GM10266 (cell line): ENCODE measurements around the gene IQCB1.

Source experiments
- DNase-seq: peaks from one replicate; pipeline ENCODE4 v3.0.0; 2012; ENCODE audit errors: extremely low spot score
- TF ChIP-seq, protein P1 (sequence below): IDR thresholded peaks from 2 replicates; pipeline ENCODE4 v1.5.1; 2012; ENCODE audit warnings: mild to moderate bottlenecking, low read depth; ENCODE audit not compliant: control insufficient read depth, insufficient read depth; ENCODE audit errors: missing control alignments

The IQCB1 gene

DNA sequence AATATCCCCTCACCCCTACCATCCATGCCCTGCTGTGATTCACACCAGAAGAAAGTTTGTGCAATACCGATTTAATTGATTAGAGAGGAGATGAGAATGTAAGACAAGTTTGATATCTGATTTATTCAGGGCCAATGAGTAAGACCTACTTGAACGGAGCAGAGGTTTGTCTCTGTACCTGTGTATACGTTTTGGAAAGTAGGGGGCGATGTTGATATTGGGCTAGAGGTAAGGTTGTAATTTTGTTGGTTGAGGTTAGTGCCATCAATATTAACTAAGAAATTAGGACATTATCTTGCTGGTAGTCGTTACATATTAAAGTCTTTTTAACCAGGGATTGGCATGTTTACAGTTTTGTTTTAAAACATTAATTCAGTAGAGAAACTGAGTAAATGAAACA lies 20.7 kb upstream of the IQCB1 start:
- TF ChIP-seq, protein P1, sequence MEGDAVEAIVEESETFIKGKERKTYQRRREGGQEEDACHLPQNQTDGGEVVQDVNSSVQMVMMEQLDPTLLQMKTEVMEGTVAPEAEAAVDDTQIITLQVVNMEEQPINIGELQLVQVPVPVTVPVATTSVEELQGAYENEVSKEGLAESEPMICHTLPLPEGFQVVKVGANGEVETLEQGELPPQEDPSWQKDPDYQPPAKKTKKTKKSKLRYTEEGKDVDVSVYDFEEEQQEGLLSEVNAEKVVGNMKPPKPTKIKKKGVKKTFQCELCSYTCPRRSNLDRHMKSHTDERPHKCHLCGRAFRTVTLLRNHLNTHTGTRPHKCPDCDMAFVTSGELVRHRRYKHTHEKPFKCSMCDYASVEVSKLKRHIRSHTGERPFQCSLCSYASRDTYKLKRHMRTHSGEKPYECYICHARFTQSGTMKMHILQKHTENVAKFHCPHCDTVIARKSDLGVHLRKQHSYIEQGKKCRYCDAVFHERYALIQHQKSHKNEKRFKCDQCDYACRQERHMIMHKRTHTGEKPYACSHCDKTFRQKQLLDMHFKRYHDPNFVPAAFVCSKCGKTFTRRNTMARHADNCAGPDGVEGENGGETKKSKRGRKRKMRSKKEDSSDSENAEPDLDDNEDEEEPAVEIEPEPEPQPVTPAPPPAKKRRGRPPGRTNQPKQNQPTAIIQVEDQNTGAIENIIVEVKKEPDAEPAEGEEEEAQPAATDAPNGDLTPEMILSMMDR = peak; percentile 17
- DNase-seq = no peak

DNA sequence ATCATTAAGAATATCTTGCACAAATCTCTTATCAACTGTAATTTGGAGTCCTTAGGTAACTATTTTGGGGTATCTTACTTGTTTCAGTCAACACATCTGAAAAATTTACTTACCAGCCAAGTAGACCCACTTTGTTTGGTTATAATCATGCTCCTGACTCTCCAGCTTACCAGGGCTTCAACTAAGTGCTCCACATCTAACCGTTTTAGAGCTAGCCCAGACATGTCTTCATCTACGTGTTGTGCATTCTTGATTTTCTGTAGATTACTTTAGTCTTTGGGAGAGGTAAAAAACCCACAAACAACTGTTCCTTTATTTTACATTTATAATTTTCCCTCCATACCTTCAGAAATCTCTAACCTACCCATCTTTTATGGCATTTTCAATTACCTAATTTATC lies 17.4 kb upstream of the IQCB1 start:
- DNase-seq = no peak
- TF ChIP-seq, protein P1 = no peak

DNA sequence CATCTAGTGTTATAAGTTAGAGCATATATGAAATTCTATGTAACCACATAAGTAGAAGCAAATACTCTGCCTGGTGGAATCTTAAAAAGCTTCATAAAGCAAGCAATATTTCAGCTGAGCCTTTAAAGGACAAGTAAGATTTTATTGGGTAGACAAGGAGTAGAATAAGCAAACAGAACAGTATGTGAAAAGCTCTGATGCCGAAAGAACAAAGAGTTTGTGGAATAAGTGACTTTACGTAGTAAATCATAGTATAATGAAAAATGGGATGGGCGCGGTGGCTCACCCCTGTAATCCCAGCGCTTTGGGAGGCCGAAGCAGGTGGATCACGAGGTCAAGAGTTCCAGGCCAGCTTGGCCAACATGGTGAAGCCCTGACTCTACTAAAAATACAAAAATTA lies 10.0 kb upstream of the IQCB1 start:
- DNase-seq = no peak
- TF ChIP-seq, protein P1 = no peak

DNA sequence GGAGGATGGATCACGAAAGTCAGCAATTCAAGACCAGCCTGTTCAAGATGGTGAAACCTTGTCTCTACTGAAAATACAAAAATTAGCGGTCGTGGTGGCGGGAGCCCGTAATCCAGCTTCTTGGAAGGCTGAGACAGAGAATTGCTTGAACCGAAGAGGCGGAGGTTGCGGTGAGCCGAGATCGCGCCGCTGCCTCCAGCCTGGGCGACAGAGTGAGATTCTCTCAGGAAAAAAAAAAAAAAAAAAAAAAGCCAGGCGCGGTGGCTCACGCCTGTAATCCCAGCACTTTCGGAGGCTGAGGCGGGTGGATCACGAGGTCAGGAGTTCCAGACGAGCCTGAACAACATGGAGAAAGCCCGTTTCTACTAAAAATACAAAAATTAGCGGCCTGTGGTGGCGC lies 5.1 kb upstream of the IQCB1 start:
- DNase-seq = no peak
- TF ChIP-seq, protein P1 = no peak

DNA sequence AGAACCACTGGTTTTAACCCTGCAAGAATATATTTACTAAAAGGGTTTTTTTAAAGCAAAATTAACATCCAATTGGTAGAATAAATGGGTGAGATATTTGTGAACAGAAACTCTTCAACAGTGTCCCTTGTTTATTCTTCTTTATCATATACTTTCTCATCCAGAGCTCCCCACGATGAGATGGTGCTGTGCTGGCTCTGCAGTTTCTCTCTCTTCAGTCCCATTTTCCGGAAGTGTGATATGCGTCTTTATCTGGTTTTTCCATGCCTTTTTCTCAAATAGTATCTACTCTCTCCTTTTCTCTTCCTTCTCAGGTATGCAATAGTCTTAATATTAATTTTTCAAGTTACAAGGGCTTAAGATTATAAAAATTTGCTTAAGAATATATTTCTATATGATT lies 1.6 kb upstream of the IQCB1 start:
- DNase-seq = no peak
- TF ChIP-seq, protein P1 = no peak

DNA sequence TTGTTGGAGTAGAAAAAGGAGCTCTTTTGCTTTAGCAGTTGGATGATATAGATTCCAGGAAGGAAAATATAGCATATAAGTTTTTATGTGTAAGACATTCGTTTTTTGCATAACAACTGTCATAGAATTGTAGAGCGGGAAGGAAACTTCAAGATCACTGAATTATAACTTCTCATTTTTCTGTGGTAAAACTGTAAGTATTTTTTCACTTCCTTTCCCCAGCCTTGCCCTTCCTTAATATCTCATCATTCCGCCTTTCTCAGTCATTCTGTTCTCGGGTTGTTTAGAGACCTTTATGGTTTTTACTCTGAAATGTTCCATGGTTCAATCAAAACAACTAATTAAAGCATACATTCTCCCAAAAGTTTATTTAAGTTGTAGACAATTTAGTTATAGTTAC lies 1.2 kb upstream of the IQCB1 start:
- DNase-seq = no peak
- TF ChIP-seq, protein P1 = no peak

DNA sequence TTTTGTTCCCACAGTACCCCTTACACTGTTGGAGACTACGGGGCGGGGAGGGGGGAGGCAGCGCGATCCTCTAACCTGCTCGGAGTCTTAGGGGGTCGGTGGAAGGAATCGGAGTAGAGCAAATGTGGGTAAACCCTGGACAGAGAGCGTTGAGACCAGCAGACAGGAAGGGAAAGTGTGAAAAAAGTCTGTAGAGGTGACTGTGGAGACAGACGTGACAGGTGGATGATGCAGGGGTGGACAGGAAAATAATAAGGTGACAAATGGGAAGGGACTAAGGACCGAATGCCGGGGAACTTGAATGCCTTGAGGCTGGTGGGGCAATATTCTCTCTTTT lies 573 bp upstream of the IQCB1 start:
- DNase-seq = peak; percentile 34
- TF ChIP-seq, protein P1 = no peak

DNA sequence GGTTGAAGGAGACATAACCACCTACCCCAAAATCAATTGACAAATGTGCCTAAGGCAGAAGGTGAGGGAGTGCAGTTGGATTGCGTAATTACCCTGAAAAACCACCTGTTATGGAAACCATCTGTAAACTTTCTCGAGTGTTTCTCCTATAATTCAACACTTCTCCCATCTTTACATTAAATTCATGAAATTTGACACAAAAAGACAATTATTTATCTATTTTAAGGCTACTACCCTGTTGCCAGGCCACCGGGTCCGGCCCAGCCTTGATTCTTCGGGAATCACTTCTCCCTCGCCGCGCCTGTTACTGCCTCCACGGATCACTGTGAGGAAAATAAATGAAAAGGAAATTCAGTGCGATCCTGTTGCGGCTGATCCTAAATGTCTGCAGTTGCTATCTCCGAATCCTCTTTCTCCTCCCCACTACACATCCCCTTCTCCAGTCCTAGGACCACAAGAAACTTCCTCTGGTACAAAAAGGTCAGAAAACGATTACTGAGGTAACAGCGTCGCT lies 646 bp downstream of the IQCB1 start:
- no peak for DNase-seq
- TF ChIP-seq, protein P1 = no peak
